GM12891 (cell line): ENCODE measurements around the gene PHAF1.

Source experiments
- POLR2A ChIP-seq: IDR thresholded peaks from 2 replicates; pipeline ENCODE4 v1.6.1; 2011; ENCODE audit warnings: low read depth, low read length, control low read depth
- POLR2AphosphoS5 ChIP-seq: IDR thresholded peaks from 2 replicates; pipeline ENCODE4 v1.6.1; 2011; ENCODE audit warnings: low read depth, low read length, control low read depth
- SPI1 ChIP-seq: IDR thresholded peaks from 2 replicates; pipeline ENCODE4 v1.6.1; 2011; ENCODE audit warnings: low read depth, low read length, control low read depth
- TAF1 ChIP-seq: IDR thresholded peaks from 2 replicates; pipeline ENCODE4 v1.6.1; 2011; ENCODE audit warnings: low read depth, low read length, control low read depth

GRCh38 chr16:67182288-67182687 lies 72.5 kb downstream of the PHAF1 start:
- TF ChIP-seq POLR2A (no peak), POLR2AphosphoS5 (no peak), SPI1 (no peak), TAF1 (no peak)
